Measurements from ENCODE around the gene NDUFB1.

NDUFB1 gene

DNA sequence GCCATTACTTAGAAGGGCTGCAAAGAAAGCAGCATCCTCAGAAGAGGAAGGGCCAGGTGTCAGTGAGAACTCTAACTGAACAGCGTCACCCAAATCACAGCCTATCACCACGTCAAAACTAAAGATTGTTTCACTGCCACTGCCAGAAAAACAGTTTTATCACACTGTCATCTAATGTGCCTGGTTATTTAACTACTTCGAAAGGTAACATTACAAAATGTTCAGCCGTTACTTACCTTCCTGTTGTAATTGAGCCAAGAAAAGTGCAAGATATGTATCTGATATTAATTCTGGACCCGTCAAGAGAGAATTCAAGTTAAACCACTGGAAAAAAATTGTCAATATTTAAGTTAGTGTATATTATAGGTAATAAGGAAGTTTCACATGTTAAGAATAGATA, 33.0 kb downstream of the NDUFB1 start:
- no peak for DNase-seq

DNA sequence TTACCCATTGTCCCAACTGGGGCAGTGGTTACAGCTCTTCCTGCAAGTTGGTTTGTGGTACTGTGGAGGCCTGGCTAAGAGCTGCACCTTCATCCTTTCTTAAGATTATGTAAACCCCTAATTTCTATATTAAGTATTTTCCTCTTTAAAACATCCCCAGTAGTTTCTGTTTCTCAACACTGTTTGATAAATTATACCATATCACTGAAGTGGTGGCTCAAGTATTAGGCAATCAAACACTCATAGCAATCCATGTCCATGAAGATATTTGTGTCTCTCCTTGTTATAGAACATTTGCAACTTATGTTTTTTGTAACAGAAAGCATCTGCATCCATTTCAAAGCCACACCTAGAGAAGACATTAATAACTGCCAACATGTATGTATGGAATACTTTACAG, 47.0 kb downstream of the NDUFB1 start:
- DNase-seq, result peak; percentile 15

Data from hematopoietic multipotent progenitor cell treated with erythropoietin and hydrocortisone succinate and interleukin-3 and kit ligand, for 4 days (in vitro differentiated cells).